ENCODE results near the gene C6orf132.

The C6orf132 gene

GRCh38 chr6:42135161-42135560, 7.3 kb downstream of the C6orf132 start:
- no peak for DNase-seq (ENCODE audit: low read depth in 2 of 2)

- DNase-seq (ENCODE audit: low read depth in 2 of 2), result no peak
These were observed 8.5 kb downstream of the C6orf132 start for GRCh38 chr6:42133926-42134325.

DNA sequence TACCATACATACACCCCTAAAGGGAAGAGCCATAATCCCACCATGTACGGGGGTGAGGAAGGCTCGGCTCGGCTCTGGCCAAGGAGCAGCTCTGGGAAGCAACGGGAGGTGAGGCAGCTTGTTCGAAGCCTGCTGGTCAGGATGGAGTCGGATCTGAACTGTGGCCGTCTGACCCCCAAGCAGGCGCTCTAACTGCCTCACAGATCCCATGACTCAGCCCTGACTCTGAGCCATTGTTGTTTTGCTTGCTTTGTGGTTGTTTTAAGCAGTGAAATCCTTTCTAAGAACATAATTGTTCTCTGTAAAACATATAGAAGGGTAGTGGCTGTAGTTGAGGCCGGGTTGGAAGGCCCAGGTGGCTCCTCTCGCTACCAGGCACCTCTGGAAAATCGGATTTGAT, 10.9 kb downstream of the C6orf132 start:
- no peak for DNase-seq (ENCODE audit: low read depth in 2 of 2)

DNA sequence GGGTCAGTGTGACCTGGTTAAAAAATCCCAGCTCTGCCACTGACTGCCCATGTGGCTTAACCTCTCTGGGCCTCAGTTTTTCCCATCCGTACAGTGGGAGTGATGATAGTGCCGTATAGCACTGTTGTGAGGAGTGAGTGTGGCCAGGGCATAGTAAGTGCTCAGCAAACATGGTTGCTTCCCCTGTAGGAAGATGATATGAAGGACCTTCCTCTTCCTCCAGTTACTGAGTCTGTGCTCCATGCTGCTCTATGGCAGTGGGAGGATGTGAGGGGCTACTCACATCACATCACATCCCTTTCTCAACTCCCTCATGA, 13.1 kb downstream of the C6orf132 start:
- no peak for DNase-seq (ENCODE audit: low read depth in 2 of 2)

DNA sequence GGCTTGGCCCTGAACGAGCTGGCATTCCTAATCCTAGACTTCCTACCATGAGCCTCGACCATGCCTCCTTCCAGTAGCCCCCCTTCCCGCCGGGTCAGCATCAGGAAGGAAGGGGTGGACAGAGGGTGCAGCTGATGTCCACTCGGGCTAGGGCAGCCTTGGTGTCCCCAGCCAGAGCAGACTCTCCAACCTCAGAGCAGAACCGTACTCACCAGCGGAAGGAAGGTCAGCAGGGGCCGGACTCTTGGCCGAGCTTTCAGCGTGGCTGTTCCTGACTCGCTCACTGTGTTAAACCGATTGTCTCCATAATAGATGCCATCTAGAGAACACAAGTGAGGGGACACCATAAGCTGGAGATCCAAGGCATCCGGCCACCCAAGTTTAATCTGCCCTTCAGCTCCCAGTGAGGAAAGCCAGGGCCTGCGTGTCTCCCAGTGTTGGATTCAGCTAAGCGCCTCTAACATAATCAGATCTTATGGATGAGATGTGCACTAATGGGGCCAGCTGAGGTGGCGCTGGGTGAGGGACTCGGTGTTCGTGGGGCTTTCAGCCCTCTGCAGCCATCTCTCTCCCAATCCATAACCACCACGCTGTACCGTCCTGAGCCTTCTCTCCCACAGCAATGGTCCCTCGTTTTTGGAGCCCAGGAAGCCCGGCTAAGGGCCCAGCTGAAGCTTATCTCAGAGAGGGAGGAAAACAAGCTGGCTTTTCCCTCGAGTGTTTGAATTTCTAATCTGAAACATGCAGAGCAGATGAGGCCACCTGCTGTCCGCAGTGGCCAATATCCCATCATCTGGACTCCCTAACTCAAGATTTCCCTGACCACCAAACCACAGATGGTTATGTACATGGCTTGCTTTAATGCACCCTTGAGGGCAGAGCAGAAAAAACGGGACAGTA, 13.7 kb downstream of the C6orf132 start:
- no peak for DNase-seq (ENCODE audit: low read depth in 2 of 2)

DNA sequence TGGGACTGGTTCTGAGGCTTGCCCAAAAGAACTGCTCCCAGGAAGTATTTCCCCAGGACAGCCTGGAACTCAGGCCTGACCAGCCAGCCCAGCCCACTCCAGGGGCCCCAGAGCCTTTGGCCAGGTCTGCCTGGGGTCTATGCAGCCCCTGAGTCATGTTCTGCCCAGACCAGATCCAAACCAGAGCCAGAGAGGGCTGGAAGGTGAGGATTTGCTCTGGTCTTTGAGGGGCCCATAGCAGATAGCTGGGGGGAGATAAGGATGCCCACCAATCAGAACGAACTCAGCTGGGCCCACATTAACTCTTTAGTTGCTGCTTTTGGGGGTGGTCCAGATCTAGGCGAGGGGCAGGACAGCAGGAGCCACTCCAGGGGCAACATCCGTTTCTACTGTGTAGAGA, 16.8 kb downstream of the C6orf132 start:
- no peak for DNase-seq (ENCODE audit: low read depth in 2 of 2)

GRCh38 chr6:42125231-42125630, 17.2 kb downstream of the C6orf132 start:
- no peak for DNase-seq (ENCODE audit: low read depth in 2 of 2)

DNA sequence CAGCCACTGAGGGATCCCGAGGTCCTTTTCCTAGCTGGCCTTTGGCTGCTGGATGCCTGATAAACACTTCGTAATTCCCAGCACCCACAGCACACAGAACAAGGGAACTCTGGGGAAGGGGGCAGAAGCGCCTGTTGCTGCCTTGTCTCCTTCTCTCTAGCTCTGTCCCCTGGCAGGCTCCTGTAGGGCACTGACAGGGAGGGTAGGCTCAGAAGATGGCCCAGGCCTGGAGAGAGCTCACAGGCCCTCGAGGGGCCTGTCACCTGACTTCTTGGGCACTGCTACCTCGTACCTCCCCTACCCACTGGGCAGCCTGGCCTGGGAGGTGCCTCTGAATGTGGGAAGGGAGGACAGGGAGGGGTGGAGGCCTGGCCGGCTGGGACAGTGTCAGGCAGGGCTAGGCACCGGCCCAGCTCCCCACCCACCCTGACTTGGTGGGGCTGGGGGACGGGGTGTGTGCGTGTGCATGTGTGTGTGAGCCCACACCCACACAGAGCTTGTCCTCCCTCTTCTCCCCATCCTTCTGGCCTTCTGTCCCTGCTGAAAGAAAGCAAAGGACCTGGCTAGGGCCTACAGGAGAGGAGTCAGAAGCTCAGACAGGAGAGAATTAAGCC, 18.1 kb downstream of the C6orf132 start:
- no peak for DNase-seq (ENCODE audit: low read depth in 2 of 2)

DNA sequence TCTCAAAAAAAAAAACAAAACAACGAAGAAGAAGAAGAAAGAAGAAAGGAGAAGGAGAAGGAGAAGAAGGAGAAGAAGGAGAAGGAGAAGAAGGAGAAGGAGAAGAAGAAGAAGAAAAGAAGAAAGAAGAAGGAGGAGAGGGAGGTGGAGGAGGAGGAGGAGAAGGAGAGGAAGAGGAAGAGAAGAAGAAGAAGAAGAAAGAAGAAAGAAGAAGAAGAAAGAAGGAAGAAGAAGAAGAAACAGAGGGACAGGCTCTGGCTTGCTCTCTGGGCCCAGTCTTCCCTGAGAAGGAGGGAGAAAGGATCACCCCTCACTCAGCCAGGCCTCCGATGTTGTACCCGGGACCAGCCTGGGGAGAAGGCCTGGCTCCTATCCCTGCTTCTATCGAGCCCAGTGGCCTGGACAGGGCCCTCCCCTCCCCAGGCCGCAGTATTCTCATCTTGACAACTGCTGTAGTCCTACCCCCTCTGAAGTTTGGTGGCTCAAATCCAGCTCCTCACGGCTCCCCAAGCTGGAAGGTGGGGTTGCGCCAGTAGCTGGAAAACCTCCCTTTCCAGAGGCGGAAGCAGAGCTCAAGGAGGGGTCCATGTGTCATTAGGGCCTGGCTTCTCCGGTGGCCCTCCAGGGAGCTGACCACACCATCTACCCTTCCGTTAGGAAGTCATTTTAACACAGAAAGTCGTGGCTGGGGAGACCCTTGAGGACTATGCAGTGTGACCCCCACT, 18.9 kb downstream of the C6orf132 start:
- DNase-seq (ENCODE audit: low read depth in 2 of 2), result no peak

- DNase-seq (ENCODE audit: low read depth in 2 of 2), result no peak
These were observed 21.2 kb downstream of the C6orf132 start for GRCh38 chr6:42120895-42121865.

GRCh38 chr6:42118162-42119001, 24.0 kb downstream of the C6orf132 start:
- no peak for DNase-seq (ENCODE audit: low read depth in 2 of 2)

- DNase-seq (ENCODE audit: low read depth in 2 of 2), result no peak
These were observed 24.6 kb downstream of the C6orf132 start for GRCh38 chr6:42117843-42118161.

DNA sequence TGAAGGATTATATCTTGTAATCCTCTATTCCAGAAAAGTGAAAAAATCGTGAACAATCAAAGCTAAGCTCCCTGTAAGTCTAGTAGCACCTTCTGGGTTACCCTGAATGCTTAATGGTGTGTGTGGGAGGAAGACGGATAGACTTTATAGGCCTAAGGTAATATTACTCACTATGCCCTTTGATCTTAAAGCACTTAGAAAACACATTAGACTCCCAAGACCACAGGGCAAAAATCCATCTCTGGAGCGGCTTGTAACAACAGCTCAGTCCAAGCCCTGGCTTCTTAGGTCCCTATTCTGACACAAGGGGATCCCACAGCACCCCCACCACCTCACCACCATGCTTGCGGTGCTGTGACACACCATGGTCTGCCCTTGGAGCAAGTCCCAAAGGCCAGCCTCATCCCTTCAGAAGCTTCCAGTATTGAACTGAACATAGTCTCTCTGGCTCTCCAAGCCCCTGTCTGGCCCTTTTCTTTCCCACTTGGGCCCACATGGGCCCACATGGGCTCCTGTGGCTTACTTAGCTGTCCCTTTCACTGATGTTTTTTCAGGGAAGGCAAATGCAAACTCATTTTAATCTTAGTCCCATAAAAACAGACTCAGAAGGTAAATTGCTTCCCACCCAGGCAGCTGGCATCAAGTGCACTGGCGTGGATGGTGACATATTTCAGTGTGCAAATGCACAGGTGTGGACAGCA, 28.3 kb downstream of the C6orf132 start:
- DNase-seq (ENCODE audit: low read depth in 2 of 2), result no peak

DNA sequence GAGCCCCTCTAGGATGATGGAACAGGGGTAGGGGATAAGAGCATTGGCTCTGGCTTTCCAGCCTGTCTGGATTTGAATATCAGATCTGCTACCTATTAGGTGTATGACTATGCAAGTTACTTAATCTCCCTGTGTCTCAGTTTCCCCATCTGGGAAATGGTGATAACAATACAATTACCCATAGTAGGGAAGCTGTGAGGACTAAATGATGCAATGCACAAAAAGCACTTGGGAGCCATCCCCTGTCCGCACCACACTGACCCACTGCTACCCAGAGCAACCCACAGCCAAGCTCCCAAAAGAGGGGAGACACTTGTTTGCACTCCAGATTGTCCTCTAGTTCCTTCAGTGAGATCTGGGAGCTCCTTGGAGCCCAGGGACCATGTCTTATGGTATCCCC, 30.1 kb downstream of the C6orf132 start:
- DNase-seq (ENCODE audit: low read depth in 2 of 2), result no peak

GRCh38 chr6:42110683-42111082, 31.7 kb downstream of the C6orf132 start:
- no peak for DNase-seq (ENCODE audit: low read depth in 2 of 2)

DNA sequence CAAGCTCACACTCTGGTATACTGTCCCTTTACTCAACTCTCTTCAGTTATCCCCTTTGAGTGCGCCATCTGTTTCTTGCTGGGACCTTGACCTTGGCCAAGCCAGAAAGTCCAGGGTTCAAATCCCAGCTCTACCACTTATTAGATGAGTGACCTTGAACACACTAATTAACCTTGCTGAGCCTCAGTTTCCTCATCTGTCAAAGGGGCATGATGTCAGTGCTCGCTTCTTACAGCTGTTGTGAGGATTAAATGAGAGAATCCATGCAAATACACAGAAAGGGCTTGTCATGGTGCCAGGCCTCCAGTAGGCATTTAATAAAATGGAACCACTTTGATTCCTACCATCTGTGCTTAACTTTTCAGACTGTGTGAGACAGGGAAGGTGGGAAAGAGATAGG, 34.3 kb downstream of the C6orf132 start:
- no peak for DNase-seq (ENCODE audit: low read depth in 2 of 2)

DNA sequence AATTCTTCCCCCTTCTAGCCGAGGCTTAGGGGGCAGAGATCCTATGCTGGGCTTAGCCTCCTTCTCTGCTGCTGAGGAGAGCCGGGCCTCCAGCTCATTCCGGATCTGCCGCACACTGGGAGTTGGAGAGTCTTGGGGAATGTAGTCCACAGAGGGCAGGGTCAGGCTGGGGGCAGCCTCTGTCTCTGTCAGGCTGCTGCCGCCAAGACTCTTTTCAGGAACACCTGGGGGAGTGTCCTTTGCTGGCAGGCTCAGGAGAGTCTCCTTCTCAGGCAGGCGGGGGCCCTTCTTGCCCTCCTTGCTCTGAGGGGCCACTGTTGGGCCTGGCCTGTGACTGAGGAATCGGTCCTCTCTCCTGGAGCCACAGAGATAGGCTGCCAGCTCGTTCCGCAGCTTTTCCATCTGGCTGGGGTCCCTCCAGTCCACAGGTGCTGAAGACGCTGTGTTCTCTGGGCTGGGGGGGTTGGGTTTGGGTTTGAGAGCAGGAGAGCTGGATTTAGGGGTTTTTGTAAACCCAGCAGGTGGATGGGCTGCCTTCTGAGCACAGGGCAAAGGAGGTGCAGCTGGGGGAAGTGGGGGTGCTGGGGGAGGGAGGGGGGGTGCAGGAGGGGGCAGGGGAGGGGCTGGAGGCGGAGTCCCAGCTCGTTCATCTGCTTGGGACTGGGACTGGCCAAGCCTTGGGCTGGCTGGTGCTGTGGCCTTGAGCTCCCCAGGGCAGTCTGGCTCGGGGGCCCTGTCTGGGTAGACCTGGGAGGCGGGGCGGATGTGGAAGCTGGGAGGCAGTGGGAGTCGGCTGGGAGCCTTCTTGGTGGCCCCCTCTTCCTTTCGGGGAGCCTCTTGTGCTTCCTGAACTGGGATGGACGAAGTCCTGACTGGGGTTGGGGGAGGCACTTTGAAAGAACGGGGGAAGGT, 36.1 kb downstream of the C6orf132 start:
- no peak for DNase-seq (ENCODE audit: low read depth in 2 of 2)

DNA sequence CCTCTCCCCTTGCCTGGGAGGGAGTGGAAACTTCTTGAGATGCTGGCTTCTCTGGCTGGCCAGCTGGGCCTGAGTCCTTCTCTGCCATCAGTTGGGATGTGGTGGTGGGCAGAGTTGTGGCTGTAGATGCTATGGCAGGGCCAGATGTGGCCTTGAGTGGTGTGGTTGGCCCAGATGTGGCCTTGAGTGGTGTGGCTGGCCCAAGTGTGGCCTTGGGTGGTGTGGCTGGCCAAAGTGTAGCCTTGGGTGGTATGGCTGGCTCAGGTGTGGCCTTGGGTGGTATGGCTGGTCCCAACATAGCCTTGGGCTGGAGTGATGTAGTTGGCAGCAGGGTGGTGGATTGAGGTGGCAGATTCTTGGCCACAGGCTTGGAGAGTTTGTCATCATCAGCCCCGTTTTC, 36.7 kb downstream of the C6orf132 start:
- no peak for DNase-seq (ENCODE audit: low read depth in 2 of 2)

GRCh38 chr6:42105156-42105648, 37.2 kb downstream of the C6orf132 start:
- no peak for DNase-seq (ENCODE audit: low read depth in 2 of 2)

All from stimulated activated CD4-positive, alpha-beta T cell treated with anti-CD3 and anti-CD28 coated beads, Interleukin-15, amount 100 ng/mL, for 48 hours (primary cell).